CD4-positive, alpha-beta T cell (primary cell): ENCODE data around the gene APLP2. TPM values are rescaled to one million over a fixed set of nuclear protein-coding genes. Genes with fewer than 3 reads are reported as not detected.

Source experiments
- ATAC-seq: fragments of 200-7000 bp; cut with Tn5 transposase; one replicate; pipeline ENCODE4 v1.10.0; 2022; ENCODE audit warnings: mild to moderate bottlenecking; ENCODE audit not compliant: poor library complexity
- CTCF ChIA-PET: fragments of 350-600 bp; sonication (Branson Sonifier 250); formaldehyde crosslinking; loops from one replicate; lab custom pipeline; 2021; ENCODE audit warnings: antibody characterized with exemption, inconsistent platforms; lab: Charles Lee
- POLR2A ChIA-PET: fragments of 350-600 bp; sonication (Branson Sonifier 250); formaldehyde crosslinking; loops from one replicate; lab custom pipeline; 2021; ENCODE audit warnings: antibody characterized with exemption, inconsistent platforms; lab: Charles Lee
- DNase-seq, 14 experiments: peaks; one replicate each; pipeline ENCODE4 v3.0.0-alpha.2; 2013 to 2020; ENCODE audit warnings: mixed read lengths in 2 of 14
- H3K27ac ChIP-seq, 2 donors: one replicate each; pipeline versions ENCODE4 v1.5.1 to v1.7.0; 2013; ENCODE audit warnings: low read length in 2 of 2, low read depth in 1 of 2, mild to moderate bottlenecking in 1 of 2
- H3K27me3 ChIP-seq, 2 experiments: 1 replicate in 1 of 2; 2 replicates in 1 of 2; pipeline versions ENCODE4 v1.6.1 to v1.7.0; 2013; ENCODE audit warnings: low read length in 2 of 2, control low read depth in 1 of 2, mild to moderate bottlenecking in 1 of 2, moderate library complexity in 1 of 2; ENCODE audit not compliant: insufficient read depth in 2 of 2, control insufficient read depth in 1 of 2
- H3K36me3 ChIP-seq: one replicate; pipeline ENCODE4 v1.6.1; 2013; ENCODE audit warnings: low read length, control low read depth; ENCODE audit not compliant: insufficient read depth
- H3K4me1 ChIP-seq: one replicate; pipeline ENCODE4 v1.6.1; 2013; ENCODE audit warnings: low read length, control low read depth; ENCODE audit not compliant: insufficient read depth
- H3K4me3 ChIP-seq: one replicate; pipeline ENCODE4 v1.5.1; 2013; ENCODE audit warnings: mild to moderate bottlenecking, low read length, moderate library complexity
- H3K9me3 ChIP-seq, 2 experiments: 1 replicate in 1 of 2; 2 replicates in 1 of 2; pipeline versions ENCODE4 v1.6.1 to v1.7.0; 2013; ENCODE audit warnings: low read length in 2 of 2, mild to moderate bottlenecking in 2 of 2, control low read depth in 1 of 2, moderate library complexity in 1 of 2; ENCODE audit not compliant: control insufficient read depth in 1 of 2, insufficient read depth in 1 of 2
- H3K27ac Mint-ChIP-seq: one replicate; pipeline ENCODE4 v1.8.0; 2020; ENCODE audit warnings: mixed read lengths
- H3K27me3 Mint-ChIP-seq: one replicate; pipeline ENCODE4 v1.8.0; 2021; ENCODE audit warnings: mixed read lengths
- H3K36me3 Mint-ChIP-seq: one replicate; pipeline ENCODE4 v1.8.0; 2021; ENCODE audit warnings: low read depth, mixed read lengths
- H3K4me1 Mint-ChIP-seq: one replicate; pipeline ENCODE4 v1.8.0; 2021; ENCODE audit warnings: low read depth, mixed read lengths
- H3K4me3 Mint-ChIP-seq: one replicate; pipeline ENCODE4 v1.8.0; 2020; ENCODE audit warnings: mild to moderate bottlenecking, mixed read lengths
- H3K9me3 Mint-ChIP-seq: one replicate; pipeline ENCODE4 v1.8.0; 2020; ENCODE audit warnings: mixed read lengths
- intact Hi-C, 2 experiments: fragments of 100-400 bp; cut with DNase I in 1 of 2; cut with micrococcal nuclease in 1 of 2; formaldehyde crosslinking; loops; one replicate each; pipeline versions ENCODE4 v1.15.1 to v1.9.0; 2023 to 2025; cut with DNase I, micrococcal nuclease
- total RNA-seq, 174 experiments: library from RNA in 2 of 174; stranded (reverse) in 2 of 174; gene quantifications; one replicate each; pipeline ENCODE4 v1.2.3 and lab custom pipeline; 2021 to 2026
- TF ChIP-seq, protein P1 (sequence below): fragments of 200-600 bp; IDR thresholded peaks from one replicate; pipeline ENCODE4 v1.8.0; 2022; ENCODE audit warnings: antibody characterized with exemption, mild to moderate bottlenecking

The APLP2 gene
- total RNA-seq, 2 experiments from 2014 or later: 28.8 to 29.5 TPM

DNA sequence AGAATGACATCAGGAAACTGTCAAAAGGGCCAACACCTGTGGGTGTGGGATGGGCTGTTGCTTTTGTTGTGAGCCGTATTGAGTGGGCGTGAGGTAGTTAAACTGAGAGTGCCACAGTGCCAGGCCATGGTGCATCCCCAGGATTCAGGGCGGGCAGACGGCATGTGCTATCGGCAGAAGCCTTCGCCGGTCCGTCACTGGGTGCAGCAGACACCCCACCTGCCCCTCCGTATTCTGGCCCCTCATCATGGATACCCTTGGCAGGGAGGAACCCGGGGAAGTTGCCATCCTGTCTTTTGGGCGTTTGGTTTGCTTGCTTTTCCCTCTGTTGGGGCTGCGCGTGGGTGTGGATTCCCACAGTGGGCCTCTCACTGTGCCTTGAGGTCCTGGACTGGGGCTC, 117.4 kb downstream of the APLP2 start:
- Mint-ChIP-seq H3K27ac (no peak overlapping the region), H3K9me3 (no peaks in the 10 kb centered on the region), H3K27me3 (peaks cover 6% of the 10 kb centered on the region), H3K4me1 (no peaks in the 10 kb centered on the region), H3K4me3 (no peak overlapping the region), H3K36me3 (no peaks in the 10 kb centered on the region)
- ChIA-PET POLR2A (no interaction called here), CTCF (no interaction called here)
- H3K9me3 ChIP-seq: no peaks in the 10 kb centered on the region
- H3K27me3 ChIP-seq: no peaks in the 10 kb centered on the region
- ATAC-seq (no peak), DNase-seq (no peak)
- H3K4me1 ChIP-seq: no peaks in the 10 kb centered on the region
- H3K4me3 ChIP-seq: no peak overlapping the region
- TF ChIP-seq, protein P1, sequence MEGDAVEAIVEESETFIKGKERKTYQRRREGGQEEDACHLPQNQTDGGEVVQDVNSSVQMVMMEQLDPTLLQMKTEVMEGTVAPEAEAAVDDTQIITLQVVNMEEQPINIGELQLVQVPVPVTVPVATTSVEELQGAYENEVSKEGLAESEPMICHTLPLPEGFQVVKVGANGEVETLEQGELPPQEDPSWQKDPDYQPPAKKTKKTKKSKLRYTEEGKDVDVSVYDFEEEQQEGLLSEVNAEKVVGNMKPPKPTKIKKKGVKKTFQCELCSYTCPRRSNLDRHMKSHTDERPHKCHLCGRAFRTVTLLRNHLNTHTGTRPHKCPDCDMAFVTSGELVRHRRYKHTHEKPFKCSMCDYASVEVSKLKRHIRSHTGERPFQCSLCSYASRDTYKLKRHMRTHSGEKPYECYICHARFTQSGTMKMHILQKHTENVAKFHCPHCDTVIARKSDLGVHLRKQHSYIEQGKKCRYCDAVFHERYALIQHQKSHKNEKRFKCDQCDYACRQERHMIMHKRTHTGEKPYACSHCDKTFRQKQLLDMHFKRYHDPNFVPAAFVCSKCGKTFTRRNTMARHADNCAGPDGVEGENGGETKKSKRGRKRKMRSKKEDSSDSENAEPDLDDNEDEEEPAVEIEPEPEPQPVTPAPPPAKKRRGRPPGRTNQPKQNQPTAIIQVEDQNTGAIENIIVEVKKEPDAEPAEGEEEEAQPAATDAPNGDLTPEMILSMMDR: no peak
- no peak overlapping the region for H3K27ac ChIP-seq
- H3K36me3 ChIP-seq: no peaks in the 10 kb centered on the region
- intact Hi-C loops: no loop called here

DNA sequence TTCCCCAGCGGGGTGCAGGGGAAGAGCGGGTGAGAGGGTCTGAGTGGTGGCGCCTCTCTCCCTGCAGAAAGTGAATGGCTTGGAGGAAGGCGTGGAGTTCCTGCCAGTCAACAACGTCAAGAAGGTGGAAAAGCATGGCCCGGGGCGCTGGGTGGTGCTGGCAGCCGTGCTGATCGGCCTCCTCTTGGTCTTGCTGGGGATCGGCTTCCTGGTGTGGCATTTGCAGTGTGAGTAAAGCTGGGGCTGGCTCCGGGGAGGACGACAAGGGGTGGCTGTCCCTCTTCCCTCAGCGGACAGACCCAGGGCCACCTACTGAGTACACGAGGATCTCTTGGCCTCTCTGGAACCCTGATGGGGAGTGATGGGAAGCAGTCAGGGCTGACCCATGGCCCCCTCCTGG, 118.4 kb downstream of the APLP2 start:
- ChIA-PET POLR2A (no interaction called here), CTCF (no interaction called here)
- no peak overlapping the region for H3K4me3 Mint-ChIP-seq
- intact Hi-C loops: no loop called here
- no peak overlapping the region for H3K4me3 ChIP-seq
- H3K4me1 Mint-ChIP-seq: no peaks in the 10 kb centered on the region
- DNase-seq: no peak
- no peaks in the 10 kb centered on the region for H3K9me3 ChIP-seq
- H3K36me3 Mint-ChIP-seq: no peaks in the 10 kb centered on the region
- ATAC-seq: no peak
- H3K27ac Mint-ChIP-seq: no peak overlapping the region
- no peaks in the 10 kb centered on the region for H3K36me3 ChIP-seq
- H3K27me3 Mint-ChIP-seq: peaks cover 6% of the 10 kb centered on the region
- H3K9me3 Mint-ChIP-seq: no peaks in the 10 kb centered on the region
- TF ChIP-seq, protein P1: no peak
- H3K27me3 ChIP-seq: no peaks in the 10 kb centered on the region
- no peaks in the 10 kb centered on the region for H3K4me1 ChIP-seq
- H3K27ac ChIP-seq: no peak overlapping the region

DNA sequence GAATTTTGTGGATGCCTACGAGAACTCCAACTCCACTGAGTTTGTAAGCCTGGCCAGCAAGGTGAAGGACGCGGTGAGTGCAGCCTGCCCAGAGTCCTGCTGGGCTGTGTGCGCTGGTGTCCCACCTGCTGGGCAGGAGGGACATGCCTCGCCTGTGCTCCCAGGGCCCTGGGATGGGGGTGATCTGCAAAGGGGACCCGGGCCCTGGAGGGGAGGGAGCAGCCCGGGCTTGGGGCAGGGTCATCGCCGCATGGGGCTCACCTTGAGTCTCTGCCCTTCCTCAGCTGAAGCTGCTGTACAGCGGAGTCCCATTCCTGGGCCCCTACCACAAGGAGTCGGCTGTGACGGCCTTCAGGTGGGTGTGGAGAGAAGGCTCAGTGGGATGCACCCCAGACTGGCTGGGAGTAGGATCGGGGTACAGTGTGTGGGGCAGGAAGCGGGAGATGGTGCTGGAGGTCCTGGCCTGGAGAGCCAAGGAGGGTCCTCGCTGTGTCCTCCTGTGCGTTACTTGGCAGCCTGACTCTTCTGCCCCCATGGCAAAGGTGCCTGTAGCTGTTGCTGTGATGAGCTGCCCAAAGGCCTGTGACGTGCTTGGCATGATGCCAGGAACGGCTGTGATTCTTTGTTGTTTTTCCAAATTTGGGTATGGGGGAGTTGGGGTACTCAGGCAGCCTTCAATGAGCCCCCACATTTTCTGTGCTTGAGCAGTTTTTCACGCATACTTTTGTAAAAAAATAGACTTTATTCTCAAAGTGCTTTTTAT, 119.1 kb downstream of the APLP2 start:
- no peak overlapping the region for H3K27ac ChIP-seq
- peaks cover 4% of the 10 kb centered on the region for H3K27me3 Mint-ChIP-seq
- no peaks in the 10 kb centered on the region for H3K9me3 ChIP-seq
- ChIA-PET CTCF (no interaction called here), POLR2A (no interaction called here)
- no peak overlapping the region for H3K27ac Mint-ChIP-seq
- no peak overlapping the region for H3K4me3 ChIP-seq
- TF ChIP-seq, protein P1: no peak
- intact Hi-C loops: no loop called here
- DNase-seq (no peak), ATAC-seq (no peak)
- H3K4me1 ChIP-seq: no peaks in the 10 kb centered on the region
- H3K9me3 Mint-ChIP-seq: no peaks in the 10 kb centered on the region
- H3K4me3 Mint-ChIP-seq: no peak overlapping the region
- H3K27me3 ChIP-seq: no peaks in the 10 kb centered on the region
- H3K36me3 ChIP-seq: no peaks in the 10 kb centered on the region
- H3K36me3 Mint-ChIP-seq: no peaks in the 10 kb centered on the region
- no peaks in the 10 kb centered on the region for H3K4me1 Mint-ChIP-seq
